GM12874 (cell line): ENCODE measurements around the gene TKT.

ENCODE experiments used
- CTCF ChIP-seq: IDR thresholded peaks from 2 replicates; pipeline ENCODE4 v1.5.1; 2011; ENCODE audit warnings: low read depth, mild to moderate bottlenecking, control low read depth, low read length, moderate library complexity; ENCODE audit not compliant: insufficient read depth

Gene TKT

GRCh38 chr3:53225651-53226050 lies 30.2 kb downstream of the TKT start:
- no peak for TF ChIP-seq CTCF

GRCh38 chr3:53225181-53225580 lies 30.6 kb downstream of the TKT start:
- no peak for TF ChIP-seq CTCF

GRCh38 chr3:53224536-53224935 lies 31.3 kb downstream of the TKT start:
- no peak for TF ChIP-seq CTCF

GRCh38 chr3:53224026-53224425 lies 31.8 kb downstream of the TKT start:
- TF ChIP-seq CTCF = no peak

GRCh38 chr3:53223541-53223966 lies 32.3 kb downstream of the TKT start:
- no peak for TF ChIP-seq CTCF

- TF ChIP-seq CTCF = no peak
Observed at GRCh38 chr3:53223025-53223424, 32.8 kb downstream of the TKT start.

GRCh38 chr3:53222183-53222901 lies 33.5 kb downstream of the TKT start:
- no peak for TF ChIP-seq CTCF

GRCh38 chr3:53221827-53222182 lies 34.0 kb downstream of the TKT start:
- no peak for TF ChIP-seq CTCF
